ENCODE measurements around the gene USP31. TPM values are rescaled to one million over a fixed set of nuclear protein-coding genes. Genes with fewer than 3 reads are reported as not detected.
A peak's percentile ranks its signal among the peaks of the same experiment; 100 is the strongest.

Gene USP31
- total RNA-seq, 1 donor = 6.2 TPM

- no peak for DNase-seq (ENCODE audit: insufficient read length, low spot score, missing footprints)
- peaks cover 1% of the 10 kb centered on the region for H4K20me1 ChIP-seq (ENCODE audit: insufficient read depth, low read length)
- H3K4me3 ChIP-seq (ENCODE audit: insufficient read depth, low read length) = no peak overlapping the region
- no peak overlapping the region for H3K4me2 ChIP-seq (ENCODE audit: insufficient read depth, low read length)
- H3K27ac ChIP-seq (ENCODE audit: low read depth, low read length) = no peak overlapping the region
- H3K27me3 ChIP-seq (ENCODE audit: insufficient read depth, low read length) = no peaks in the 10 kb centered on the region
- no peaks in the 10 kb centered on the region for H3K36me3 ChIP-seq (ENCODE audit: insufficient read depth, low read length)
- no peak for TF ChIP-seq CTCF (IDR thresholded peaks at IDR 0.05; ENCODE audit: extremely low read depth, low read depth, low read length)
- H2AFZ ChIP-seq (ENCODE audit: low read length) = no peak overlapping the region
- H3K79me2 ChIP-seq (ENCODE audit: insufficient read depth, low read length) = peaks cover 11% of the 10 kb centered on the region
- H3K9me3 ChIP-seq (ENCODE audit: low read depth, low read length) = no peaks in the 10 kb centered on the region
- H3K4me1 ChIP-seq (ENCODE audit: insufficient read depth, low read length) = peaks cover 12% of the 10 kb centered on the region
These were observed 3.3 kb upstream of the USP31 start for GRCh38 chr16:23152386-23153178.

- Histone ChIP-seq H3K9me3 (ENCODE audit: low read depth, low read length) (no peaks in the 10 kb centered on the region), H4K20me1 (ENCODE audit: insufficient read depth, low read length) (peaks cover 8% of the 10 kb centered on the region), H3K36me3 (ENCODE audit: insufficient read depth, low read length) (no peaks in the 10 kb centered on the region), H2AFZ (ENCODE audit: low read length) (peak overlapping the region; percentile 100), H3K27me3 (ENCODE audit: insufficient read depth, low read length) (no peaks in the 10 kb centered on the region), H3K4me3 (ENCODE audit: insufficient read depth, low read length) (peak overlapping the region; percentile 73), H3K27ac (ENCODE audit: low read depth, low read length) (no peak overlapping the region), H3K79me2 (ENCODE audit: insufficient read depth, low read length) (peaks cover 28% of the 10 kb centered on the region), H3K4me1 (ENCODE audit: insufficient read depth, low read length) (peaks cover 20% of the 10 kb centered on the region), H3K4me2 (ENCODE audit: insufficient read depth, low read length) (peak overlapping the region; percentile 97)
- peak; percentile 85 for DNase-seq (ENCODE audit: insufficient read length, low spot score, missing footprints)
- TF ChIP-seq CTCF (IDR thresholded peaks at IDR 0.05; ENCODE audit: extremely low read depth, low read depth, low read length) = no peak
These were observed 727 bp upstream of the USP31 start for GRCh38 chr16:23149993-23150364.

GRCh38 chr16:23148513-23149266 lies 562 bp downstream of the USP31 start:
- H3K27ac ChIP-seq (ENCODE audit: low read depth, low read length) = no peak overlapping the region
- peak; percentile 91 for DNase-seq (ENCODE audit: insufficient read length, low spot score, missing footprints)

More at GRCh38 chr16:23148513-23149266, 562 bp downstream of the USP31 start:
- H4K20me1 ChIP-seq (ENCODE audit: insufficient read depth, low read length) = peaks cover 10% of the 10 kb centered on the region
- H3K27me3 ChIP-seq (ENCODE audit: insufficient read depth, low read length) = no peaks in the 10 kb centered on the region
- no peak for TF ChIP-seq CTCF (IDR thresholded peaks at IDR 0.05; ENCODE audit: extremely low read depth, low read depth, low read length)
- H3K36me3 ChIP-seq (ENCODE audit: insufficient read depth, low read length) = no peaks in the 10 kb centered on the region
- H3K4me1 ChIP-seq (ENCODE audit: insufficient read depth, low read length) = peaks cover 20% of the 10 kb centered on the region
- peak overlapping the region; percentile 50 for H2AFZ ChIP-seq (ENCODE audit: low read length)
- H3K4me2 ChIP-seq (ENCODE audit: insufficient read depth, low read length) = peak overlapping the region; percentile 81
- peaks cover 40% of the 10 kb centered on the region for H3K79me2 ChIP-seq (ENCODE audit: insufficient read depth, low read length)
- H3K9me3 ChIP-seq (ENCODE audit: low read depth, low read length) = no peaks in the 10 kb centered on the region
- peak overlapping the region; percentile 73 for H3K4me3 ChIP-seq (ENCODE audit: insufficient read depth, low read length)
